ENCODE measurements around the gene PCARE. TPM values are rescaled to one million over a fixed set of nuclear protein-coding genes. Genes with fewer than 3 reads are reported as not detected.

Gene PCARE
- total RNA-seq, 1 donor from 2014 or later, result not detected

GRCh38 chr2:29064346-29064715, 10.0 kb downstream of the PCARE start:
- DNase-seq (ENCODE audit: extremely low read depth, low read depth, low spot score), result no peak

GRCh38 chr2:29063646-29064345, 10.5 kb downstream of the PCARE start:
- DNase-seq (ENCODE audit: extremely low read depth, low read depth, low spot score), result no peak

DNA sequence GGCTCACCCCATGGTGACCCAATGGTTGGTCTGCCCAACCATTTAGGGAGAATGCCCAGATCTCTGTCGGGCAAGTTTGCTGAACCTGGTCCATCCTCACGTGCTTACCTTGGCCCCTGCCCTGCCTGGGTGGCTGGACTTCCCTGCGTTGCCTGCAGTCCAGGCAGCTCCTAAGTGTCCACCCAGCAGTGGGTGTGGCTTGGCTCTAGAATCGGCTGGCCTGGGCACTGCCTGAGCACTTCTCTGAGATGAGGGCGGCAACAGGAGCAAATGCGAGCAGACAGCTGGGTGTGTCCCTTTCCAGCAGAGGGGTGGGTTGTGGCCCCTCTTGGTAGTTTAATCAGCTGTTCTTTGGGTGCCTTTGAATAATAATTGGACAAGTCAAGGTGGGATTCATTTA, 11.3 kb downstream of the PCARE start:
- no peak for DNase-seq (ENCODE audit: extremely low read depth, low read depth, low spot score)

GRCh38 chr2:29062371-29062770, 12.0 kb downstream of the PCARE start:
- DNase-seq (ENCODE audit: extremely low read depth, low read depth, low spot score), result no peak

DNA sequence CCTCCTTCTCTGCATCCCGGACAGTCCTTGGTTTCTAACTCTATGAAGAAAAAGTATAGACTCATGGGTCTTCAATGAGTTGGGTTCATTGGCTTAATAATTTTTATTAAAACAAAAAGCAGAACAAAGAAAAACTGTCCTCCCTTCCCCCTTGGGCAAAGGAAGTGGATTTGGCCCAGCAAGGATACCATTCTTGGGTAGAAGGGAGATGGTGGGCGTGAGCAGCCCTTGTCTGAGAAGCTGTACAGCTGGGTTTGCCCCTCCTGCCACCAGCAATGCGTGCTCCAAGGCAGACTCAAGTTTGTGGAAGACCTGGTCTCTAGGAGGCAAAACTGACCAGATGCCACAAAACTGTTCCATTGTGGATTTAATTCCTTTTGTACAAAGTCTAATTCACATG, 12.7 kb downstream of the PCARE start:
- no peak for DNase-seq (ENCODE audit: extremely low read depth, low read depth, low spot score)

- no peak for DNase-seq (ENCODE audit: extremely low read depth, low read depth, low spot score)
Observed at GRCh38 chr2:29061176-29061575, 13.1 kb downstream of the PCARE start.

DNA sequence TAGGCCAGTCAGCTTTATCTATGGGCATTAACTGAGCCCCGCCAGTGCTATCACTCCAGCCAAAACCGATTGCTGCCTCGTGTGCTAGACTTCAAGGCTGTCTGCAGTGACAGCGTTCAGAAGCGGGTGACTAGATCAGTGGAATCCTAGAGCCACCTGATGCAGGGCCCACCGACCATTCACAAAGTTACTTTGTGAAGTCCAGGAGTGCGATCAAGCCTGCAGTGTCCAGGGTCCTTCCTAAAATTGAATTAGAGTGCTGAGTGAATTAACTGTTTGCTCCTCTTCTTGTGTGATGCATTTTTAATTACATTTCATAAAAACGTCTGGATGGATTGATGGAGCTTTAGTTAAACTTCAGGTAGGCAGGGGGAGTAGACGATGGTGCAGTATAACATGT, 13.9 kb downstream of the PCARE start:
- DNase-seq (ENCODE audit: extremely low read depth, low read depth, low spot score), result no peak

GRCh38 chr2:29059624-29060023, 14.7 kb downstream of the PCARE start:
- DNase-seq (ENCODE audit: extremely low read depth, low read depth, low spot score), result no peak

- DNase-seq (ENCODE audit: extremely low read depth, low read depth, low spot score), result no peak
Observed at GRCh38 chr2:29057006-29057405, 17.3 kb downstream of the PCARE start.

- DNase-seq (ENCODE audit: extremely low read depth, low read depth, low spot score), result no peak
Observed at GRCh38 chr2:29056452-29056851, 17.9 kb downstream of the PCARE start.

DNA sequence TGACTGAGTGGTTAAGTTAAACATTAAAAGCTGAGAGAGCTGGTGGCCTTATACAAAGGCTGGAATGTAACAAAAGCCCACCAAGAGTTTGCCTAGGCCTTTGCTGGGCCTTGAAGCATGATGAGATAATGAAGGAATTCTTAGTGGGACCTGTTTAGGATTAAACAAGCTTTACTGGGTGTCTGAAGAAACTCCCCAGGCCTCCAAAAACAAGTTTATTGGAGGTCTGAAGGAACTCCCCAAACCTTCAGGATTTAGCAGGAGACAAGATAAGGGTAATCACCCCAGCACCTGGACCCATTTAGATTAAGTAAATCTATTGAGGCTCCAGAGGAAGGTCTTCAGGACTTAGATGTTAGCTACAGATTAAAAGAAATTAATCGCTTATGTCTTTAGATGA, 18.7 kb downstream of the PCARE start:
- no peak for DNase-seq (ENCODE audit: extremely low read depth, low read depth, low spot score)

GRCh38 chr2:29054430-29054829, 19.9 kb downstream of the PCARE start:
- no peak for DNase-seq (ENCODE audit: extremely low read depth, low read depth, low spot score)

GRCh38 chr2:29053670-29054400, 20.5 kb downstream of the PCARE start:
- no peak for DNase-seq (ENCODE audit: extremely low read depth, low read depth, low spot score)

- no peak for DNase-seq (ENCODE audit: extremely low read depth, low read depth, low spot score)
Observed at GRCh38 chr2:29053223-29053622, 21.1 kb downstream of the PCARE start.

DNA sequence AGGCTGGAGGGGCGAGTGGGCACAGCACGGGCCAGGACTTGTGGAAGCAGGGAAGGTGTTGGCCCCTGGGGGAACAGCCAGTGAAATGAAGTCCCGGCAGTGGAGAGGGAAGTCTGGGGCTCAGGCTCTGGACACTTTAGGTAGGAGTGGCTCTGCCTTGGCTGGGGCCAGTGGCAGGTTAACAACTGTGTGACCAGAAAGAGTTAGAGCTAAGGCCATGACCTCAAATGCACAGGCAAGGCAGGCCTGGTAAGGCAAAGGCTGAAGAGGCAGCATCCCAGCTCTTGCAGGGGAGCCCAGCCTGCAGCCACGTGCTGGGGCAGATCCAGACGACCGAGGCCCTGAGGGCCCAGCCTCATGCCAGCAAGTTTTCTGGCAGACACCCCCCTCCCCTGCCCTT, 21.5 kb downstream of the PCARE start:
- no peak for DNase-seq (ENCODE audit: extremely low read depth, low read depth, low spot score)

- DNase-seq (ENCODE audit: extremely low read depth, low read depth, low spot score), result no peak
Observed at GRCh38 chr2:29051730-29052129, 22.6 kb downstream of the PCARE start.

GRCh38 chr2:29050591-29050990, 23.7 kb downstream of the PCARE start:
- DNase-seq (ENCODE audit: extremely low read depth, low read depth, low spot score), result no peak

GRCh38 chr2:29047083-29047845, 27.1 kb downstream of the PCARE start:
- no peak for DNase-seq (ENCODE audit: extremely low read depth, low read depth, low spot score)

DNA sequence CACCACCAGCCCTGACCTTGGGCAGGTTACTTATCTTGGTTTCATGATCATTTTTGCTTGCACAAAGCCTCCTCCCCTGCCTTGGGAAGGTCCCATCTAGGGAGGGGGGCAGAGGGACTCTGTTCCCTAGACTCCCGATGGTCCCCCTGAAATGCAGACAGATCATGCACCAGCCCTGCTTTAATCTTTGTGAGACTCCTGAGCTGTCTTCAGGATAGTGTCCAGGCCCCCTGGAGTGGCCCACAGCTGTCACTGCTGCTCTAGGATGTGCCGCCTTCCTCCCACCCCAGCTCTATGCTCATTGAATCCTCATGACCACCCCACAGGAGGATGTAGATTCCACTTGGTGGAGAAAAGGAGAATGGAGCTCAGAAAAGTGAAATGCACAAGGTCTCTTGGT, 28.0 kb downstream of the PCARE start:
- DNase-seq (ENCODE audit: extremely low read depth, low read depth, low spot score), result no peak

DNA sequence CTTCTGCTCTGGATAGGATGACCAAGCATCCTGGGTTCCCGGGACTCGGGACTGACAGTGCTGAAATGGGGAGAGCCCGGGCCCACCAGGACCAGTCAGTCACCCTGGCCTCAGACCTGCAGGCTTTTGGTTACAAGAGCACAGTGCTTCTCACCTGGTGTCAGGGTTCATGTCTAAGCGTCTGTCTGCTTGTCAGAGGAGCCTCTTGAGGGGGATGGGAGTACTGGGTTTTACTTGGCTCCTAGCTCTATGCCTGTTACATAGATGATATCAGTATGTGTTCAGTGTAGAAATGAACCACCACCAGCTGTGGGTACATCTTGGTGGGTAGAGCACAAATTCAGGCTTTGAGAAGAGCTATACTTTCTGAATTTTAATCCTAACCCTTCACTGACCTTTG, 29.9 kb downstream of the PCARE start:
- no peak for DNase-seq (ENCODE audit: extremely low read depth, low read depth, low spot score)

GRCh38 chr2:29042561-29043075, 31.7 kb downstream of the PCARE start:
- DNase-seq (ENCODE audit: extremely low read depth, low read depth, low spot score), result no peak
